Transverse colon (tissue), 3 donors: ENCODE data around the gene CCDC102B.

Experiments
- EP300 ChIP-seq: sonication (generic); formaldehyde crosslinking; IDR thresholded peaks from one replicate; pipeline ENCODE4 v1.6.1; 2017; ENCODE audit warnings: antibody characterized with exemption, low read depth
- TF ChIP-seq, protein P1 (sequence below), 5 experiments: fragments of 200-600 bp in 3 of 5; fragments of 450-650 bp in 2 of 5; sonication (generic) in 3 of 5; IDR thresholded peaks; 1 replicate in 2 of 5; 2 replicates in 3 of 5; pipeline ENCODE4 v1.5.1; 2016 to 2017; ENCODE audit warnings: antibody characterized with exemption in 5 of 5, inconsistent platforms in 3 of 5, mild to moderate bottlenecking in 2 of 5, moderate library complexity in 1 of 5

DNA sequence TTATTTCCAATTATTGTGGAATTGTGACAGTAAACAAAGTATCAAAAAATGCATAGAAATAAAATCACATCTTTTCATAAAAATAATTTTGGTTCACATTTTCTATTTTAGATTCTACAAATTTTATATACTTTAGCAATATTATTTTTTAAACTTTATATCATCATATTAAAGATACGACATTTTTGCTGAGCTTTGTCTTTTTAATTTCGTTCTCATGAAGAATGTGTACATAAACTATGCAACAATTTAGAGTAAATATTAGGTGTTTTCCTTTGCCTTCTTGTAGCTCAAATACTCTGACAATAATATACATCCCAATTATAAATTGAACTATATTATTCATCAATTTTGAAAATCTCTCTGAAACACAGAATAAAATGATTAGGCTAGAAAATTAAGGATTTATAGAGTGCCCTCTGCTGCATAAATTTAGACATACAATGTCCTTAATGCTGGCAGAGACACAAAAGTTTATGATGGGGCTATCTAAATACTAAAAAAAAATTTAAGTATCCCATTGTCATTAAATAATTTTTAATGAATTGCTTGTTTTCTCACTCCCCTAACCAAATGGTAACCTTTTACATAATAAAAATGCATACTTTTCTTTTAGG, 45.7 kb downstream of the CCDC102B start:
- TF ChIP-seq, protein P1, sequence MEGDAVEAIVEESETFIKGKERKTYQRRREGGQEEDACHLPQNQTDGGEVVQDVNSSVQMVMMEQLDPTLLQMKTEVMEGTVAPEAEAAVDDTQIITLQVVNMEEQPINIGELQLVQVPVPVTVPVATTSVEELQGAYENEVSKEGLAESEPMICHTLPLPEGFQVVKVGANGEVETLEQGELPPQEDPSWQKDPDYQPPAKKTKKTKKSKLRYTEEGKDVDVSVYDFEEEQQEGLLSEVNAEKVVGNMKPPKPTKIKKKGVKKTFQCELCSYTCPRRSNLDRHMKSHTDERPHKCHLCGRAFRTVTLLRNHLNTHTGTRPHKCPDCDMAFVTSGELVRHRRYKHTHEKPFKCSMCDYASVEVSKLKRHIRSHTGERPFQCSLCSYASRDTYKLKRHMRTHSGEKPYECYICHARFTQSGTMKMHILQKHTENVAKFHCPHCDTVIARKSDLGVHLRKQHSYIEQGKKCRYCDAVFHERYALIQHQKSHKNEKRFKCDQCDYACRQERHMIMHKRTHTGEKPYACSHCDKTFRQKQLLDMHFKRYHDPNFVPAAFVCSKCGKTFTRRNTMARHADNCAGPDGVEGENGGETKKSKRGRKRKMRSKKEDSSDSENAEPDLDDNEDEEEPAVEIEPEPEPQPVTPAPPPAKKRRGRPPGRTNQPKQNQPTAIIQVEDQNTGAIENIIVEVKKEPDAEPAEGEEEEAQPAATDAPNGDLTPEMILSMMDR (IDR thresholded peaks at IDR 0.05) = no peak
- no peak for TF ChIP-seq EP300
